ENCODE measurements around the gene SYT1. TPM values are rescaled to one million over a fixed set of nuclear protein-coding genes. Genes with fewer than 3 reads are reported as not detected.

SYT1 gene
- total RNA-seq, 6 experiments from 2014 or later, result 3.5 to 10.5 (median 9.1) TPM

- H3K9me3 Mint-ChIP-seq, result no peaks in the 10 kb centered on the region
- H3K4me3 Mint-ChIP-seq, result no peak overlapping the region
- H3K4me1 Mint-ChIP-seq (ENCODE audit: low read depth), result peaks cover 21% of the 10 kb centered on the region
- H3K27ac Mint-ChIP-seq, result no peak overlapping the region
- no peak for TF ChIP-seq CTCF (IDR thresholded peaks at IDR 0.05)
- DNase-seq, result no peak
- H3K36me3 Mint-ChIP-seq (ENCODE audit: low read depth), result peaks cover 5% of the 10 kb centered on the region
- H3K27me3 Mint-ChIP-seq (ENCODE audit: insufficient read depth), result no peaks in the 10 kb centered on the region
Observed at GRCh38 chr12:79247494-79247893, 382.9 kb downstream of the SYT1 start.

GRCh38 chr12:79250186-79250585, 385.6 kb downstream of the SYT1 start:
- H3K27me3 Mint-ChIP-seq (ENCODE audit: insufficient read depth), result no peaks in the 10 kb centered on the region
- no peaks in the 10 kb centered on the region for H3K9me3 Mint-ChIP-seq
- peaks cover 32% of the 10 kb centered on the region for H3K4me1 Mint-ChIP-seq (ENCODE audit: low read depth)

GRCh38 chr12:79250960-79251755, 386.6 kb downstream of the SYT1 start:
- Mint-ChIP-seq H3K4me1 (ENCODE audit: low read depth) (peaks cover 38% of the 10 kb centered on the region), H3K27me3 (ENCODE audit: insufficient read depth) (no peaks in the 10 kb centered on the region), H3K9me3 (no peaks in the 10 kb centered on the region), H3K36me3 (ENCODE audit: low read depth) (no peaks in the 10 kb centered on the region; the same call in 1 of the 2 replicates), H3K27ac (peak overlapping the region; percentile 34; the same call in 1 of the 2 replicates), H3K4me3 (no peak overlapping the region)
- TF ChIP-seq CTCF (IDR thresholded peaks at IDR 0.05), result no peak
- DNase-seq, result peak; percentile 33

More at GRCh38 chr12:79250186-79250585, 385.6 kb downstream of the SYT1 start:
- DNase-seq, result no peak
- no peaks in the 10 kb centered on the region; the same call in 1 of the 2 replicates for H3K36me3 Mint-ChIP-seq (ENCODE audit: low read depth)
- no peak for TF ChIP-seq CTCF (IDR thresholded peaks at IDR 0.05)
- H3K4me3 Mint-ChIP-seq, result no peak overlapping the region
- H3K27ac Mint-ChIP-seq, result no peak overlapping the region

GRCh38 chr12:79252358-79253075, 387.9 kb downstream of the SYT1 start:
- H3K27ac Mint-ChIP-seq, result no peak overlapping the region
- no peaks in the 10 kb centered on the region for H3K36me3 Mint-ChIP-seq (ENCODE audit: low read depth)
- TF ChIP-seq CTCF (IDR thresholded peaks at IDR 0.05), result no peak
- no peaks in the 10 kb centered on the region for H3K27me3 Mint-ChIP-seq (ENCODE audit: insufficient read depth)
- H3K9me3 Mint-ChIP-seq, result no peaks in the 10 kb centered on the region
- peaks cover 38% of the 10 kb centered on the region for H3K4me1 Mint-ChIP-seq (ENCODE audit: low read depth)
- DNase-seq, result no peak
- H3K4me3 Mint-ChIP-seq, result no peak overlapping the region

- no peak for DNase-seq
- Mint-ChIP-seq H3K27me3 (ENCODE audit: insufficient read depth) (no peaks in the 10 kb centered on the region), H3K9me3 (no peaks in the 10 kb centered on the region), H3K27ac (no peak overlapping the region), H3K4me1 (ENCODE audit: low read depth) (peaks cover 33% of the 10 kb centered on the region), H3K36me3 (ENCODE audit: low read depth) (no peaks in the 10 kb centered on the region), H3K4me3 (no peak overlapping the region)
- no peak for TF ChIP-seq CTCF (IDR thresholded peaks at IDR 0.05)
Observed at GRCh38 chr12:79255288-79255687, 390.7 kb downstream of the SYT1 start.
